Measurements from ENCODE around the gene CCDC93.

CCDC93 gene

GRCh38 chr2:117985092-117985491, 28.8 kb downstream of the CCDC93 start:
- Histone ChIP-seq H3F3A (ENCODE audit: control insufficient read depth, insufficient read depth) (no peaks in the 10 kb centered on the region), H3K9me2 (replicated peaks; ENCODE audit: control insufficient read depth, low read length) (no peaks in the 10 kb centered on the region), H3K27me3 (ENCODE audit: control insufficient read depth, low read length) (no peaks in the 10 kb centered on the region), H3K27ac (ENCODE audit: low read depth, low read length) (no peak overlapping the region), H3K4me2 (ENCODE audit: low read length) (no peak overlapping the region), H3K4me3 (ENCODE audit: low read length) (no peak overlapping the region), H3K36me3 (ENCODE audit: control insufficient read depth, low read length) (peaks cover 43% of the 10 kb centered on the region), H4K20me1 (ENCODE audit: control insufficient read depth, insufficient read depth, low read depth, low read length) (no peaks in the 10 kb centered on the region), H3K4me1 (ENCODE audit: control insufficient read depth, low read length) (no peaks in the 10 kb centered on the region), H3K79me2 (ENCODE audit: control insufficient read depth, low read length) (no peaks in the 10 kb centered on the region), H3K9me3 (ENCODE audit: control insufficient read depth, insufficient read depth, low read length) (no peaks in the 10 kb centered on the region)
- TF ChIP-seq EZH2phosphoT487 (IDR thresholded peaks at IDR 0.05; ENCODE audit: borderline replicate concordance, low read length) (no peak), CTCF (IDR thresholded peaks at IDR 0.05; ENCODE audit: low read depth, low read length, poor library complexity, severe bottlenecking) (no peak)

GRCh38 chr2:117984208-117984607, 29.7 kb downstream of the CCDC93 start:
- no peaks in the 10 kb centered on the region for H3K9me3 ChIP-seq (ENCODE audit: control insufficient read depth, insufficient read depth, low read length)
- H3K27me3 ChIP-seq (ENCODE audit: control insufficient read depth, low read length): no peaks in the 10 kb centered on the region
- no peak overlapping the region for H3K4me3 ChIP-seq (ENCODE audit: low read length)
- no peaks in the 10 kb centered on the region for H3F3A ChIP-seq (ENCODE audit: control insufficient read depth, insufficient read depth)
- H3K27ac ChIP-seq (ENCODE audit: low read depth, low read length): no peak overlapping the region
- no peaks in the 10 kb centered on the region for H4K20me1 ChIP-seq (ENCODE audit: control insufficient read depth, insufficient read depth, low read depth, low read length)
- no peak overlapping the region for H3K4me2 ChIP-seq (ENCODE audit: low read length)
- no peaks in the 10 kb centered on the region for H3K4me1 ChIP-seq (ENCODE audit: control insufficient read depth, low read length)
- TF ChIP-seq EZH2phosphoT487 (IDR thresholded peaks at IDR 0.05; ENCODE audit: borderline replicate concordance, low read length) (no peak), CTCF (IDR thresholded peaks at IDR 0.05; ENCODE audit: low read depth, low read length, poor library complexity, severe bottlenecking) (no peak)
- H3K36me3 ChIP-seq (ENCODE audit: control insufficient read depth, low read length): peaks cover 41% of the 10 kb centered on the region
- H3K9me2 ChIP-seq (replicated peaks; ENCODE audit: control insufficient read depth, low read length): no peaks in the 10 kb centered on the region
- no peaks in the 10 kb centered on the region for H3K79me2 ChIP-seq (ENCODE audit: control insufficient read depth, low read length)

GRCh38 chr2:117983040-117983439, 30.8 kb downstream of the CCDC93 start:
- no peaks in the 10 kb centered on the region for H3K27me3 ChIP-seq (ENCODE audit: control insufficient read depth, low read length)
- no peak overlapping the region for H3K27ac ChIP-seq (ENCODE audit: low read depth, low read length)
- H3K79me2 ChIP-seq (ENCODE audit: control insufficient read depth, low read length): no peaks in the 10 kb centered on the region
- H3K9me2 ChIP-seq (replicated peaks; ENCODE audit: control insufficient read depth, low read length): no peaks in the 10 kb centered on the region
- no peak overlapping the region for H3K4me2 ChIP-seq (ENCODE audit: low read length)
- H3F3A ChIP-seq (ENCODE audit: control insufficient read depth, insufficient read depth): no peaks in the 10 kb centered on the region
- H3K4me3 ChIP-seq (ENCODE audit: low read length): no peak overlapping the region
- no peaks in the 10 kb centered on the region for H3K9me3 ChIP-seq (ENCODE audit: control insufficient read depth, insufficient read depth, low read length)
- peaks cover 45% of the 10 kb centered on the region for H3K36me3 ChIP-seq (ENCODE audit: control insufficient read depth, low read length)
- no peaks in the 10 kb centered on the region for H3K4me1 ChIP-seq (ENCODE audit: control insufficient read depth, low read length)
- no peaks in the 10 kb centered on the region for H4K20me1 ChIP-seq (ENCODE audit: control insufficient read depth, insufficient read depth, low read depth, low read length)
- TF ChIP-seq EZH2phosphoT487 (IDR thresholded peaks at IDR 0.05; ENCODE audit: borderline replicate concordance, low read length) (no peak), CTCF (IDR thresholded peaks at IDR 0.05; ENCODE audit: low read depth, low read length, poor library complexity, severe bottlenecking) (no peak)
